PC-9 (cell line): ENCODE data around the gene OSBPL3. TPM values are rescaled to one million over a fixed set of nuclear protein-coding genes. Genes with fewer than 3 reads are reported as not detected.

Experiments used
- BruUV-seq: library from RNA; stranded (reverse); fragments of 400-500 nt; replicated peaks from 2 replicates; lab custom pipeline; 2021; lab: Mats Ljungman, UMichigan
- CTCF ChIA-PET: fragments of 300-600 bp; sonication (Branson Sonifier 250); formaldehyde crosslinking; loops from one replicate; lab custom pipeline; 2022; ENCODE audit warnings: antibody characterized with exemption; lab: Charles Lee
- POLR2A ChIA-PET: fragments of 300-600 bp; sonication (Branson Sonifier 250); formaldehyde crosslinking; loops from one replicate; lab custom pipeline; 2022; ENCODE audit warnings: antibody characterized with exemption; ENCODE audit not compliant: unreplicated experiment; lab: Charles Lee
- DNase-seq, 2 experiments: peaks; one replicate each; pipeline versions ENCODE4 v3.0.0 to v3.0.0-alpha.2; 2015 to 2022; ENCODE audit warnings: mixed read lengths in 1 of 2
- H2AFZ ChIP-seq: fragments of 200-600 bp; sonication (generic); 2 replicates; pipeline ENCODE4 v1.8.1; 2017; ENCODE audit warnings: antibody characterized with exemption
- H3F3A ChIP-seq: fragments of 200-600 bp; sonication (generic); 2 replicates; pipeline ENCODE4 v1.8.1; 2017; ENCODE audit warnings: antibody characterized with exemption, mild to moderate bottlenecking, low read depth; ENCODE audit not compliant: insufficient read depth
- H3K27ac ChIP-seq: fragments of 200-600 bp; sonication (generic); 2 replicates; pipeline ENCODE4 v1.6.1; 2016; ENCODE audit warnings: mixed run types
- H3K27me3 ChIP-seq: fragments of 200-600 bp; sonication (generic); 2 replicates; pipeline ENCODE4 v1.6.1; 2016; ENCODE audit warnings: low read depth, mixed run types; ENCODE audit not compliant: insufficient read depth
- H3K36me3 ChIP-seq: fragments of 200-600 bp; sonication (generic); 2 replicates; pipeline ENCODE4 v1.6.1; 2016; ENCODE audit warnings: low read depth, mixed run types
- H3K4me1 ChIP-seq: fragments of 200-600 bp; sonication (generic); replicated peaks from 2 replicates; pipeline ENCODE4 v1.6.1; 2016; ENCODE audit warnings: mixed run types; ENCODE audit not compliant: insufficient read depth
- H3K4me2 ChIP-seq: fragments of 200-600 bp; sonication (generic); 2 replicates; pipeline ENCODE4 v1.6.1; 2017; ENCODE audit warnings: mixed run types
- H3K4me3 ChIP-seq: fragments of 200-600 bp; sonication (generic); 2 replicates; pipeline ENCODE4 v1.6.1; 2016; ENCODE audit warnings: mixed run types
- H3K79me2 ChIP-seq: fragments of 200-600 bp; sonication (generic); 2 replicates; pipeline ENCODE4 v1.6.1; 2017; ENCODE audit warnings: low read depth, mixed run types
- H3K9me2 ChIP-seq: fragments of 200-600 bp; sonication (generic); 2 replicates; pipeline ENCODE4 v1.8.1; 2017; ENCODE audit warnings: mild to moderate bottlenecking; ENCODE audit not compliant: insufficient read depth
- H3K9me3 ChIP-seq: fragments of 200-600 bp; sonication (generic); 2 replicates; pipeline ENCODE4 v1.8.1; 2016; ENCODE audit warnings: low read depth; ENCODE audit not compliant: insufficient read depth
- H4K20me1 ChIP-seq: fragments of 200-600 bp; sonication (generic); 2 replicates; pipeline ENCODE4 v1.8.1; 2017; ENCODE audit not compliant: insufficient read depth
- EZH2 ChIP-seq: fragments of 200-600 bp; sonication (generic); IDR thresholded peaks from 2 replicates; pipeline ENCODE4 v1.8.0; 2017; ENCODE audit warnings: antibody characterized with exemption, low read depth
- intact Hi-C: fragments of 100-400 bp; cut with micrococcal nuclease; formaldehyde crosslinking; loops from one replicate; pipeline ENCODE4 v1.10.0; 2022; ENCODE audit not compliant: unreplicated experiment
- total RNA-seq: library from RNA; stranded (reverse); gene quantifications from 2 replicates; pipeline ENCODE4 v1.2.3, GENCODE V29; 2021
- TF ChIP-seq, protein P1 (sequence below): fragments of 200-600 bp; sonication (generic); conservative IDR thresholded peaks from 2 replicates; pipeline ENCODE4 v1.6.1; 2017; ENCODE audit warnings: mixed run types, antibody characterized with exemption, mild to moderate bottlenecking, moderate library complexity

Gene OSBPL3
- total RNA-seq, 1 experiment from 2014 or later, result 87.6 TPM

DNA sequence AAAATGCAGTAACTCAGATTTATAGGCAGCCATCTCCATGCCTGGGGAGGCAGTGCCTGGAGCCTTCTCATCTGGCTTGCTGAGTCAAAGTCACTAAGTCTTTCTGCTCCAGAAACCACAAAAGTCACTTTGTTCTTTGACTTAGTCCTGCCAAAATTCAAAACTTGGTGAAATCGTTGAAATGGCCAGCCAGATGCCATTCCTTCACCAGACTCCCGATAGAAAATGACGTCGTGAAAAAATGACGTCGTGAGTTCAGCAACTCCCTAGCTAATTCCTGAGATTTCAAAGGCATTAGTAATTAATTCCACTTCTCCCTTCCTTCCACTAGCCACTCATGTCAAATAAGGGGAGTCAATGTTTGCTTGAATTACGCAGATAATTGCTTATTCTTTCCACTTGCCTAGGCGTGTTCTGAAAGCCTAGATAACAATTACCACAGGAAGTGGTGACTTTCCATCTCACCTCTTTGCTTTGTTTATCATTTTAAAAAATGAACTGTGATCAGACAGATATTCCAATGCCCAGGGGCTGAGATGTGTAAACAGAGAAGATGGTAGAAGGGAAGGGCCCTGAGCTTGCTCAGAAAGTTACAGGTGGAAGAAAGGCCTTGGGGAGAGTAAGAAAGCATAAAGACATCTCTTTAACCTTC, 48.5 kb upstream of the OSBPL3 start:
- ChIA-PET CTCF (interaction anchor here (1.2 to 1.4 kb wide), 3 partner anchors 49 to 65 kb away, joined by 3 to 5 read pairs (median 3); partner anchors contain the start of gene OSBPL3), POLR2A (interaction anchor here (0.6 to 0.8 kb wide), 4 partner anchors 13 to 1054 kb away, joined by 3 to 33 read pairs (median 9); no protein-coding TSS in a partner anchor)
- H3K9me3 ChIP-seq, result peaks cover 3% of the 10 kb centered on the region; the same call in 1 of the 2 replicates
- no peak for TF ChIP-seq EZH2
- TF ChIP-seq, protein P1, sequence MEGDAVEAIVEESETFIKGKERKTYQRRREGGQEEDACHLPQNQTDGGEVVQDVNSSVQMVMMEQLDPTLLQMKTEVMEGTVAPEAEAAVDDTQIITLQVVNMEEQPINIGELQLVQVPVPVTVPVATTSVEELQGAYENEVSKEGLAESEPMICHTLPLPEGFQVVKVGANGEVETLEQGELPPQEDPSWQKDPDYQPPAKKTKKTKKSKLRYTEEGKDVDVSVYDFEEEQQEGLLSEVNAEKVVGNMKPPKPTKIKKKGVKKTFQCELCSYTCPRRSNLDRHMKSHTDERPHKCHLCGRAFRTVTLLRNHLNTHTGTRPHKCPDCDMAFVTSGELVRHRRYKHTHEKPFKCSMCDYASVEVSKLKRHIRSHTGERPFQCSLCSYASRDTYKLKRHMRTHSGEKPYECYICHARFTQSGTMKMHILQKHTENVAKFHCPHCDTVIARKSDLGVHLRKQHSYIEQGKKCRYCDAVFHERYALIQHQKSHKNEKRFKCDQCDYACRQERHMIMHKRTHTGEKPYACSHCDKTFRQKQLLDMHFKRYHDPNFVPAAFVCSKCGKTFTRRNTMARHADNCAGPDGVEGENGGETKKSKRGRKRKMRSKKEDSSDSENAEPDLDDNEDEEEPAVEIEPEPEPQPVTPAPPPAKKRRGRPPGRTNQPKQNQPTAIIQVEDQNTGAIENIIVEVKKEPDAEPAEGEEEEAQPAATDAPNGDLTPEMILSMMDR, result no peak
- no peaks in the 10 kb centered on the region for H3K27me3 ChIP-seq
- DNase-seq, result peak; percentile 66 to 99
- no peaks in the 10 kb centered on the region for H4K20me1 ChIP-seq
- H3F3A ChIP-seq, result peaks cover 61% of the 10 kb centered on the region
- H3K27ac ChIP-seq, result peak overlapping the region; percentile 87
- H2AFZ ChIP-seq, result peak overlapping the region; percentile 63
- peak overlapping the region; percentile 58 for H3K4me2 ChIP-seq
- H3K9me2 ChIP-seq, result no peaks in the 10 kb centered on the region
- H3K4me1 ChIP-seq, result peaks cover 88% of the 10 kb centered on the region
- no TSS peak for BruUV-seq
- H3K36me3 ChIP-seq, result no peaks in the 10 kb centered on the region; the same call in 1 of the 2 replicates
- no peaks in the 10 kb centered on the region for H3K79me2 ChIP-seq
- H3K4me3 ChIP-seq, result peak overlapping the region; percentile 2; the same call in 1 of the 2 replicates
- intact Hi-C loops, result loop anchor here (1.0 to 2.0 kb wide), 2 partner anchors 58 to 207 kb away; no protein-coding TSS in a partner anchor

DNA sequence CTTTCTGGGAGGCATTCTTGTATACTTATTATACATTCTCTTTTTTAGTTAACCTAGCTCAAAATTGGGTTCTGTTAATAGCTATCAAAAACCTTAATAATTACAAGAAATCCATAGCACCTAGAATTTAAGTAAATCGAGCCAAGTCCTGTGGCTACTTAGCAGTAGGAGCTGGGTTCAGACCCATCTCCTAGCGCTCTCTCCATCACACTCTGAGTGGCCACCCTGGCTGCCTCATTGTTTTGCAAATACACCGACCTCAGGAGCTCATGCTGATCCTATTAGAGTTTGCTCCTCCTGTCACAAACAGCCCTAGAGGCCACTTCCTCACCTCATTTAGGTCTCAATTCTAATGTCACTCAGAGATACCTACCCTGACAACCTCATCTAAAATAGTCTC, 46.2 kb upstream of the OSBPL3 start:
- Histone ChIP-seq H2AFZ (no peak overlapping the region), H3K36me3 (no peaks in the 10 kb centered on the region; the same call in 1 of the 2 replicates), H3K4me1 (peaks cover 66% of the 10 kb centered on the region), H3K27ac (peak overlapping the region; percentile 77), H3K9me3 (peaks cover 3% of the 10 kb centered on the region; the same call in 1 of the 2 replicates), H3K4me3 (no peak overlapping the region), H3K4me2 (peak overlapping the region; percentile 48; the same call in 1 of the 2 replicates), H3K27me3 (no peaks in the 10 kb centered on the region), H3K79me2 (no peaks in the 10 kb centered on the region), H3F3A (peaks cover 53% of the 10 kb centered on the region), H3K9me2 (no peaks in the 10 kb centered on the region), H4K20me1 (no peaks in the 10 kb centered on the region)
- BruUV-seq, result no TSS peak
- ChIA-PET POLR2A (interaction anchor here (0.6 kb wide), 1 partner anchor 206 kb away, joined by 4 read pairs; no protein-coding TSS in a partner anchor), CTCF (interaction anchor here (0.9 to 1.4 kb wide), 3 partner anchors 44 to 200 kb away, joined by 4 read pairs; partner anchors contain the start of gene OSBPL3)
- TF ChIP-seq EZH2, result no peak
- TF ChIP-seq, protein P1, result no peak
- DNase-seq, result no peak
- intact Hi-C loops, result no loop called here

DNA sequence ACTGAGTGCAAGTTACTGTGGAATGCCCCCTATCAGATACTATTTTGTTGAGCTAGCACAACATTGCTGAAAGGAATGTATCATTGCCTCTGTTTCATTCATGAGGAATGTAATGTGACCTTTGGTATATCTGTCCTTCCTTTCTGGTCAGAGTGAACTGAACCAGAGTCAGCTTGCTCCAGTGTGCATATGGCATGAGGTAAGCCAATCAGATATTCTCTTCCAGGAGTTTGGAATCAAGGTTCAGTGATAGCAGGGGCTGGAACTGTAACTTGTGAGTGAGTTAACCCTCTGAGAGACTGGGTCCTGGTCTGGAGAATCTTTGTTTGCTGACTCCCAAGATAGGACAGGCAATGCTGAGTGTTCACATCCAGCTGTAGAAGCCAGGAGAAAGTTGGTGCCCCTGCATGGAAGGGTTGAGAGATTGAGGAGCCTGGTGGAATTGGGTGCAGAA, 45.3 kb upstream of the OSBPL3 start:
- Histone ChIP-seq H3F3A (peaks cover 44% of the 10 kb centered on the region), H2AFZ (peak overlapping the region; percentile 13; the same call in 1 of the 2 replicates), H3K4me3 (no peak overlapping the region), H4K20me1 (no peaks in the 10 kb centered on the region), H3K79me2 (no peaks in the 10 kb centered on the region), H3K4me2 (peak overlapping the region; percentile 48), H3K4me1 (peaks cover 57% of the 10 kb centered on the region), H3K27me3 (no peaks in the 10 kb centered on the region), H3K27ac (peak overlapping the region; percentile 77), H3K9me2 (no peaks in the 10 kb centered on the region), H3K36me3 (no peaks in the 10 kb centered on the region; the same call in 1 of the 2 replicates), H3K9me3 (no peaks in the 10 kb centered on the region; the same call in 1 of the 2 replicates)
- CTCF ChIA-PET, result interaction anchor here (0.8 to 1.4 kb wide), 4 partner anchors 35 to 199 kb away, joined by 3 to 5 read pairs (median 4); partner anchors contain the start of gene OSBPL3
- TF ChIP-seq, protein P1, result no peak
- no peak for TF ChIP-seq EZH2
- no TSS peak for BruUV-seq
- POLR2A ChIA-PET, result interaction anchor here (0.5 to 0.6 kb wide), 5 partner anchors 12 to 54 kb away, joined by 3 to 10 read pairs (median 5); no protein-coding TSS in a partner anchor
- peak; percentile 51 to 93 for DNase-seq
- intact Hi-C loops, result no loop called here
